Activated naive CD4-positive, alpha-beta T cell treated with anti-CD3 and anti-CD28 coated beads, Interleukin-2, amount 50 U/mL, for 24 hours (primary cell): ENCODE data around the gene APMAP.
A peak's percentile ranks its signal among the peaks of the same experiment; 100 is the strongest.
"Not testable (repeated sequence)": the region's sequence is repeated elsewhere in the genome, so short reads cannot be mapped to it uniquely, and the experiment has no call there.

ENCODE experiments used
- H3K27ac Mint-ChIP-seq: one replicate; pipeline ENCODE4 v1.8.0; 2021; ENCODE audit warnings: mild to moderate bottlenecking, mixed read lengths
- H3K27me3 Mint-ChIP-seq: one replicate; pipeline ENCODE4 v1.8.0; 2021; ENCODE audit warnings: mixed read lengths
- H3K36me3 Mint-ChIP-seq: one replicate; pipeline ENCODE4 v1.8.0; 2021; ENCODE audit warnings: mixed read lengths
- H3K4me1 Mint-ChIP-seq: one replicate; pipeline ENCODE4 v1.8.0; 2021; ENCODE audit warnings: mixed read lengths
- H3K4me3 Mint-ChIP-seq: one replicate; pipeline ENCODE4 v1.8.0; 2021; ENCODE audit warnings: mild to moderate bottlenecking, mixed read lengths
- H3K9me3 Mint-ChIP-seq: one replicate; pipeline ENCODE4 v1.8.0; 2021; ENCODE audit warnings: mixed read lengths

The APMAP gene

GRCh38 chr20:24934101-24934661 lies 58.4 kb downstream of the APMAP start:
- no peaks in the 10 kb centered on the region for H3K27me3 Mint-ChIP-seq
- no peaks in the 10 kb centered on the region for H3K36me3 Mint-ChIP-seq
- no peak overlapping the region for H3K27ac Mint-ChIP-seq
- H3K4me3 Mint-ChIP-seq = no peak overlapping the region
- H3K9me3 Mint-ChIP-seq = no peaks in the 10 kb centered on the region
- H3K4me1 Mint-ChIP-seq = peaks cover 35% of the 10 kb centered on the region

GRCh38 chr20:24933266-24933908 lies 59.2 kb downstream of the APMAP start:
- Mint-ChIP-seq H3K36me3 (no peaks in the 10 kb centered on the region), H3K27ac (no peak overlapping the region), H3K4me3 (no peak overlapping the region), H3K9me3 (no peaks in the 10 kb centered on the region), H3K27me3 (no peaks in the 10 kb centered on the region), H3K4me1 (peaks cover 35% of the 10 kb centered on the region)

GRCh38 chr20:24931893-24932292 lies 60.7 kb downstream of the APMAP start:
- H3K36me3 Mint-ChIP-seq, H3K4me3 Mint-ChIP-seq, H3K9me3 Mint-ChIP-seq, H3K27ac Mint-ChIP-seq, H3K27me3 Mint-ChIP-seq: not testable (repeated sequence)
- H3K4me1 Mint-ChIP-seq = peaks cover 35% of the 10 kb centered on the region

- H3K27ac Mint-ChIP-seq = peak overlapping the region; percentile 55
- H3K36me3 Mint-ChIP-seq, H3K27me3 Mint-ChIP-seq, H3K9me3 Mint-ChIP-seq, H3K4me3 Mint-ChIP-seq: not testable (repeated sequence)
- peaks cover 35% of the 10 kb centered on the region for H3K4me1 Mint-ChIP-seq
Observed at GRCh38 chr20:24930724-24931688, 61.5 kb downstream of the APMAP start.

- not testable (repeated sequence) for H3K27ac Mint-ChIP-seq, H3K27me3 Mint-ChIP-seq, H3K36me3 Mint-ChIP-seq, H3K4me3 Mint-ChIP-seq, H3K9me3 Mint-ChIP-seq
- peaks cover 35% of the 10 kb centered on the region for H3K4me1 Mint-ChIP-seq
Observed at GRCh38 chr20:24929867-24930723, 62.5 kb downstream of the APMAP start.

- H3K4me3 Mint-ChIP-seq, H3K36me3 Mint-ChIP-seq, H3K27ac Mint-ChIP-seq, H3K27me3 Mint-ChIP-seq, H3K9me3 Mint-ChIP-seq: not testable (repeated sequence)
- H3K4me1 Mint-ChIP-seq = peaks cover 35% of the 10 kb centered on the region
Observed at GRCh38 chr20:24929259-24929658, 63.3 kb downstream of the APMAP start.

GRCh38 chr20:24920706-24921105 lies 71.8 kb downstream of the APMAP start:
- H3K36me3 Mint-ChIP-seq, H3K4me3 Mint-ChIP-seq, H3K9me3 Mint-ChIP-seq, H3K4me1 Mint-ChIP-seq, H3K27me3 Mint-ChIP-seq, H3K27ac Mint-ChIP-seq: not testable (repeated sequence)

- H3K4me3 Mint-ChIP-seq, H3K36me3 Mint-ChIP-seq, H3K4me1 Mint-ChIP-seq, H3K27me3 Mint-ChIP-seq, H3K9me3 Mint-ChIP-seq, H3K27ac Mint-ChIP-seq: not testable (repeated sequence)
Observed at GRCh38 chr20:24919665-24920064, 72.9 kb downstream of the APMAP start.

GRCh38 chr20:24918579-24919566 lies 73.7 kb downstream of the APMAP start:
- Mint-ChIP-seq H3K36me3 (peaks cover 3% of the 10 kb centered on the region), H3K27me3 (peaks cover 2% of the 10 kb centered on the region), H3K4me1 (no peaks in the 10 kb centered on the region), H3K27ac (no peak overlapping the region), H3K9me3 (no peaks in the 10 kb centered on the region), H3K4me3 (no peak overlapping the region)

GRCh38 chr20:24917797-24918578 lies 74.6 kb downstream of the APMAP start:
- Mint-ChIP-seq H3K36me3 (peaks cover 3% of the 10 kb centered on the region), H3K27ac (no peak overlapping the region), H3K27me3 (peaks cover 2% of the 10 kb centered on the region), H3K4me3 (no peak overlapping the region), H3K9me3 (no peaks in the 10 kb centered on the region), H3K4me1 (no peaks in the 10 kb centered on the region)

- Mint-ChIP-seq H3K4me3 (no peak overlapping the region), H3K36me3 (peaks cover 3% of the 10 kb centered on the region), H3K27ac (no peak overlapping the region), H3K27me3 (peaks cover 2% of the 10 kb centered on the region), H3K4me1 (no peaks in the 10 kb centered on the region), H3K9me3 (no peaks in the 10 kb centered on the region)
Observed at GRCh38 chr20:24917056-24917455, 75.5 kb downstream of the APMAP start.

- H3K9me3 Mint-ChIP-seq = no peaks in the 10 kb centered on the region
- no peaks in the 10 kb centered on the region for H3K4me1 Mint-ChIP-seq
- H3K27me3 Mint-ChIP-seq = peaks cover 2% of the 10 kb centered on the region
- peak overlapping the region; percentile 38 for H3K27ac Mint-ChIP-seq
- peaks cover 2% of the 10 kb centered on the region for H3K36me3 Mint-ChIP-seq
- no peak overlapping the region for H3K4me3 Mint-ChIP-seq
Observed at GRCh38 chr20:24916412-24916811, 76.1 kb downstream of the APMAP start.

- no peaks in the 10 kb centered on the region for H3K4me1 Mint-ChIP-seq
- H3K9me3 Mint-ChIP-seq = no peaks in the 10 kb centered on the region
- H3K27ac Mint-ChIP-seq = no peak overlapping the region
- H3K27me3 Mint-ChIP-seq = peaks cover 2% of the 10 kb centered on the region
- peaks cover 2% of the 10 kb centered on the region for H3K36me3 Mint-ChIP-seq
- H3K4me3 Mint-ChIP-seq = no peak overlapping the region
Observed at GRCh38 chr20:24915892-24916291, 76.7 kb downstream of the APMAP start.

GRCh38 chr20:24915440-24915839 lies 77.1 kb downstream of the APMAP start:
- no peaks in the 10 kb centered on the region for H3K4me1 Mint-ChIP-seq
- peaks cover 2% of the 10 kb centered on the region for H3K36me3 Mint-ChIP-seq

More at GRCh38 chr20:24915440-24915839, 77.1 kb downstream of the APMAP start:
- Mint-ChIP-seq H3K4me3 (no peak overlapping the region), H3K27ac (no peak overlapping the region), H3K27me3 (peaks cover 2% of the 10 kb centered on the region), H3K9me3 (no peaks in the 10 kb centered on the region)
